IPS-20b (cell line): ENCODE measurements around the gene NCF1.
"Not testable (repeated sequence)": the region's sequence is repeated elsewhere in the genome, so short reads cannot be mapped to it uniquely, and the experiment has no call there.

Experiments
- H3K27ac ChIP-seq: one replicate; pipeline ENCODE4 v1.5.1; 2013; ENCODE audit warnings: low read length
- H3K27me3 ChIP-seq: 2 replicates; pipeline ENCODE4 v1.6.1; 2013; ENCODE audit warnings: mild to moderate bottlenecking, low read length, inconsistent platforms; ENCODE audit not compliant: insufficient read depth
- H3K36me3 ChIP-seq: 2 replicates; pipeline ENCODE4 v1.6.1; 2013; ENCODE audit warnings: low read depth, mild to moderate bottlenecking, inconsistent platforms, low read length, moderate library complexity; ENCODE audit not compliant: insufficient read depth
- H3K4me1 ChIP-seq: 2 replicates; pipeline ENCODE4 v1.6.1; 2013; ENCODE audit warnings: mild to moderate bottlenecking, control low read depth, inconsistent platforms, low read length, moderate library complexity; ENCODE audit not compliant: insufficient read depth
- H3K4me3 ChIP-seq: 2 replicates; pipeline ENCODE4 v1.5.1; 2013; ENCODE audit warnings: mild to moderate bottlenecking, low read length, inconsistent platforms
- H3K9ac ChIP-seq: 2 replicates; pipeline ENCODE4 v1.6.1; 2013; ENCODE audit warnings: low read depth, mild to moderate bottlenecking, inconsistent platforms, low read length, moderate library complexity
- H3K9me3 ChIP-seq: 2 replicates; pipeline ENCODE4 v1.6.1; 2013; ENCODE audit warnings: mild to moderate bottlenecking, low read depth, low read length, inconsistent platforms; ENCODE audit not compliant: insufficient read depth

NCF1 gene

GRCh38 chr7:74765205-74765918 is 8.4 kb upstream of the NCF1 start:
- not testable (repeated sequence) for H3K36me3 ChIP-seq, H3K9me3 ChIP-seq, H3K4me1 ChIP-seq, H3K27ac ChIP-seq, H3K27me3 ChIP-seq, H3K9ac ChIP-seq, H3K4me3 ChIP-seq

DNA sequence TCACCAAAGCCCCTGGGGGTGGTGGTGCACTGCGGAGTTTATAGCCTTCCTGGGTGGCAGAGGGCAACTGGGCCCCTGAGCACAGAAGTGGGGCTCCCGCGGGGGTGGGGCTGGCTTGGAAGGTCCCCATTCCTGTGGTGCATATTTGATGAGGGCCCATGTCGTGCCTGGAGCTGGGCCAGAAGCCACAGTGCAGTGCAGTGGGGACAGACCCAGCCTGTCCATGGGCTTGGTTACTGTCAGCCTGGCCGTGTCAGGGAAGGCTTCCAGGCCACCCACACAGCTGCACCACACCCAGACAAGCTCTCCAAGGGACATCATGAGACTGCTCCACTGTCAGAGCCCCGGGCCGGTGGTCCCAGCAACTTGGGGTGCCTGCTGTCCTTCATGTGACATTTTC is 7.3 kb upstream of the NCF1 start:
- not testable (repeated sequence) for H3K9ac ChIP-seq

GRCh38 chr7:74766991-74767390 is 6.8 kb upstream of the NCF1 start:
- not testable (repeated sequence) for H3K9me3 ChIP-seq, H3K27me3 ChIP-seq, H3K9ac ChIP-seq, H3K27ac ChIP-seq, H3K36me3 ChIP-seq, H3K4me1 ChIP-seq, H3K4me3 ChIP-seq

More for the DNA sequence above, 7.3 kb upstream of the NCF1 start:
- not testable (repeated sequence) for H3K4me3 ChIP-seq, H3K36me3 ChIP-seq, H3K9me3 ChIP-seq, H3K27ac ChIP-seq, H3K4me1 ChIP-seq, H3K27me3 ChIP-seq

- not testable (repeated sequence) for H3K27ac ChIP-seq, H3K4me1 ChIP-seq, H3K27me3 ChIP-seq, H3K4me3 ChIP-seq, H3K36me3 ChIP-seq, H3K9me3 ChIP-seq, H3K9ac ChIP-seq
Measured at GRCh38 chr7:74770062-74770461, 3.7 kb upstream of the NCF1 start.

- not testable (repeated sequence) for H3K4me1 ChIP-seq, H3K27ac ChIP-seq, H3K9ac ChIP-seq, H3K36me3 ChIP-seq, H3K4me3 ChIP-seq, H3K27me3 ChIP-seq, H3K9me3 ChIP-seq
Measured at GRCh38 chr7:74772093-74772492, 1.7 kb upstream of the NCF1 start.

DNA sequence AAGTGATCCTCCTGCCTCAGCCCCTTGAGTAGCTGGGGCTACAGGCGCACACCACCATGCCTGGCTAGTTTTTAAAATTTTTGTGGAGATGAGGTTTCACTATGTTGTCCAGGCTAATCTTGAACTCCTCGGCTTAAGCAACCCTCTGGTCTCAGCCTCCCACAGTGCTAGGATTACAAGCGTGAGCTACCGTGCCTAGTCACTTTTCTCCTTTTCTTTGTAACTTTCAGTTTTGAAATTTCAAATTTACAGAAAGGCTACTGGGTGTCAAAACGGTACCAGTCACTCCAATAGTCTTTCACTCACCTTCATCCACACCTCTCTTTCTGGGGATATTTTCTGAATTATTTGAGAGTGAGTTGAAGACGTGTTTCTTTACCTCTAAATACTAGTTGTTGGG is 1.3 kb downstream of the NCF1 start:
- not testable (repeated sequence) for H3K9ac ChIP-seq, H3K9me3 ChIP-seq, H3K27me3 ChIP-seq, H3K4me3 ChIP-seq, H3K36me3 ChIP-seq, H3K4me1 ChIP-seq, H3K27ac ChIP-seq

DNA sequence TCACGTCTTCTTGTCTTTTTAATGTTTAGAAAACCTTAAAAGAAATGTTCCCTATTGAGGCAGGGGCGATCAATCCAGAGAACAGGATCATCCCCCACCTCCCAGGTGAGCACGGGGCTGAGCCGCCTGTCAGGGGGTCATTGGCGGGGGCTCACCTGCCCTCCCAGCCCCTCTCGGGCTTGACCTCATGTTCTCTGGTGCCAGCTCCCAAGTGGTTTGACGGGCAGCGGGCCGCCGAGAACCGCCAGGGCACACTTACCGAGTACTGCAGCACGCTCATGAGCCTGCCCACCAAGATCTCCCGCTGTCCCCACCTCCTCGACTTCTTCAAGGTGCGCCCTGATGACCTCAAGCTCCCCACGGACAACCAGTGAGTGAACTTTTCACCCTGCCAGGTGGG is 5.2 kb downstream of the NCF1 start:
- H3K27ac ChIP-seq, H3K9ac ChIP-seq, H3K4me3 ChIP-seq, H3K36me3 ChIP-seq, H3K27me3 ChIP-seq, H3K4me1 ChIP-seq, H3K9me3 ChIP-seq: not testable (repeated sequence)

DNA sequence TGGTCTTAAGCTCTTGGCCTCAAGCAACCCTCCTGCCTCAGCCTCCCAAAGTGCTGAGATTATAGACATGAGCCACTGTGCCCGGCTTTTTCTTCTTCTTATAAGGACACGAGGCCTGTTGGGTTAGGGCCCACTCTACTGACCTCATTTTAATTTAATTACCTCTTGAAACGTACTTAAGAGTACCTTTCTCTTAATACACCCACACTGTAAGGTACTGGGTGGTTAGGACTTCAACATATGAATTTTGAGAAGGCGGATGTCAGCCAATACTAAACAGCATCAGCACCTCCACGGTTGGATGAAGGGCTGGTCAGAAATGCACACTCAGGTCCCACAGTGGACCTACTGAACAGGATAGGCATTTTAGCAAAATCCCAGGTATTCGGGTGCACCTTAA is 7.9 kb downstream of the NCF1 start:
- not testable (repeated sequence) for H3K9me3 ChIP-seq, H3K4me3 ChIP-seq

DNA sequence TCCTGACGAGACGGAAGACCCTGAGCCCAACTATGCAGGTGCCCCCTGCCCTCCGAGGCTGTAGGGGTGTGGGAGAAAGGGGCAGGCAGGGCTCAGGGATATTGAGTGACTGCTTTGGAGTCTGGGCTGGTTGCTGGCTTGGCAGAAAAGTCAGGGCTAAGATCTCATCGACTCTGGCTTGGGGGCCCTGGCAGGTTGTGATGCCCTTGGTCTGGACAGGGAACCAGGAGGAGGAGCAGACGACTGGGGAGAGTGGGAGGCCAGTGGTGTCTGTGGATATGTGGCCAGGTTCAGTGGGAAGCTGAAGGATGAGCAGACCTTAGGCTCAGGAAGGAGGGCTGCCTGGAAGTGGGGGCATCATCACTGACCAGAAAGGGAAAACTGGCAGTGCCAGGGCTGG is 9.8 kb downstream of the NCF1 start:
- not testable (repeated sequence) for H3K36me3 ChIP-seq, H3K9me3 ChIP-seq, H3K9ac ChIP-seq, H3K4me3 ChIP-seq, H3K4me1 ChIP-seq, H3K27ac ChIP-seq, H3K27me3 ChIP-seq

More for the DNA sequence above, 7.9 kb downstream of the NCF1 start:
- H3K36me3 ChIP-seq, H3K27ac ChIP-seq, H3K4me1 ChIP-seq, H3K27me3 ChIP-seq, H3K9ac ChIP-seq: not testable (repeated sequence)

DNA sequence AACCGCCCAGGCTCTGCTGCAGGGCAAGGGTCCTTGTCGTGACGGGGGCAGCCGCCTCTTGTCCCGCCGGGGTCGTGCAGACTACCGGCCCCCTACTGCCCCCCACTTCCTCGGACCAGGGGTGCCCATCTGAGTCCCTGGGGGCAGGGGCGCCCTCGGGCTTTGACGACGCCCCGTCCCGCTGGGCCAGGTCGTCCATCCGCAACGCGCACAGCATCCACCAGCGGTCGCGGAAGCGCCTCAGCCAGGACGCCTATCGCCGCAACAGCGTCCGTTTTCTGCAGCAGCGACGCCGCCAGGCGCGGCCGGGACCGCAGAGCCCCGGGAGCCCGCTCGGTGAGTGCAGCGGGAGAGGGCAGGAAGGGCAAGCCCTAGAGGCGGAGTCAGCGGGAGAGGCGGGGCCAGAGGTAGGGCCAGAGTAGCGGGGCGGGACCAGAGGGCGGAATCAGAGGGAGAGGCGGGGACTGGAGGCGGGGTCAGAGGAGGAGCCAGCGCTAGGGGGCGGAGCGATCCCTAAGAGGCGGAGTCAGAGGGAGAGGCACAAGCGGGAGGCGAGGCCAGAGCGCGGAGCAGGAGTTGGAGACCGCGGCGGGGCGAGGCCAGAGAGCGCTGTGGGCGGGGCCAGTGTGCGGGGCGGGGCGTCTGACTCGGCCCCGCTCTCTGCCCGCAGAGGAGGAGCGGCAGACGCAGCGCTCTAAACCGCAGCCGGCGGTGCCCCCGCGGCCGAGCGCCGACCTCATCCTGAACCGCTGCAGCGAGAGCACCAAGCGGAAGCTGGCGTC is 14.7 kb downstream of the NCF1 start:
- not testable (repeated sequence) for H3K9ac ChIP-seq, H3K4me1 ChIP-seq, H3K27ac ChIP-seq, H3K27me3 ChIP-seq, H3K9me3 ChIP-seq, H3K36me3 ChIP-seq
- H3K4me3 ChIP-seq, result peak overlapping the region; percentile 40; the same call in 1 of the 2 replicates

- not testable (repeated sequence) for H3K9me3 ChIP-seq, H3K27me3 ChIP-seq, H3K4me3 ChIP-seq, H3K27ac ChIP-seq, H3K4me1 ChIP-seq, H3K9ac ChIP-seq, H3K36me3 ChIP-seq
Measured at GRCh38 chr7:74789200-74789736, 15.5 kb downstream of the NCF1 start.

GRCh38 chr7:74797848-74798622 is 24.2 kb downstream of the NCF1 start:
- H3K27me3 ChIP-seq, H3K9me3 ChIP-seq, H3K36me3 ChIP-seq, H3K4me3 ChIP-seq, H3K9ac ChIP-seq, H3K4me1 ChIP-seq, H3K27ac ChIP-seq: not testable (repeated sequence)
